Mesenteric fat pad (tissue), 1 donor: ENCODE measurements around the gene BPIFB2. TPM values are rescaled to one million over a fixed set of nuclear protein-coding genes. Genes with fewer than 3 reads are reported as not detected.
"Not testable (repeated sequence)": the region's sequence is repeated elsewhere in the genome, so short reads cannot be mapped to it uniquely, and the experiment has no call there.

ENCODE experiments used
- DNase-seq: peaks from one replicate; pipeline ENCODE4 v3.0.0-alpha.2; 2020; ENCODE audit warnings: low spot score
- total RNA-seq: library from RNA; stranded (reverse); fragmentation: NEBNext Ultra II Directional; extraction: Animal tissue kit (Norgen Biotek cat#: 25700); gene quantifications from one replicate; pipeline ENCODE4 v1.2.1, GENCODE V29; 2021
- donor health status: DM: yes; HTN: yes; CAD: no.

Gene BPIFB2
- total RNA-seq, 1 donor from 2014 or later, result not detected

DNA sequence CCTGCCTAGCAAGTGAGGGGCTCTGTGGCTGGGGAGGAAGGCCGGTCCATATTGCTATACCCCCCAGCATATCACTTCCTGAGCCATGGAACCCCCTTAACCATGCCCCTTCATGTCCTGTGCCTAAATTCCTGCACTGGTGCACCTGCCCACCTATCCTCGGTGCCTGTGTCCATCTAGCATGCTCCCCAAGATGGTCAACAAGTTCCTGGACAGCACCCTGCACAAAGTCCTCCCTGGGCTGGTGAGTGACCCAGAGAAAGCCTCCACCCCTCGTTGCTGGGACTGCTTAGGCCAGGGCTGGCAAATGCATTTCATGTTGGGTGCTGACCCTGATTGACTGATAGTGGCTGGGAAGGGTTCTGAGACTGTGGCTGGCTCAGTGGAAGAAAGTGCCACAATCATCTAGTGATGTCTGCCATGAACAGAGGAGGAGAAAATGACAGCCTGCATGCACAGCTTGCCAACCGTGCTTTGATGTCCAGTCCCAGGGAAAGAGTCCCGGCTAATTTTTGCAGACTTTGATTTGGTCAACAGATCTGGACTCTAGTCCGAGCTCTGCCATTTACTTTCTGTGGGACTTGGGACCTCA is 27.5 kb downstream of the BPIFB2 start:
- DNase-seq, result no peak

DNA sequence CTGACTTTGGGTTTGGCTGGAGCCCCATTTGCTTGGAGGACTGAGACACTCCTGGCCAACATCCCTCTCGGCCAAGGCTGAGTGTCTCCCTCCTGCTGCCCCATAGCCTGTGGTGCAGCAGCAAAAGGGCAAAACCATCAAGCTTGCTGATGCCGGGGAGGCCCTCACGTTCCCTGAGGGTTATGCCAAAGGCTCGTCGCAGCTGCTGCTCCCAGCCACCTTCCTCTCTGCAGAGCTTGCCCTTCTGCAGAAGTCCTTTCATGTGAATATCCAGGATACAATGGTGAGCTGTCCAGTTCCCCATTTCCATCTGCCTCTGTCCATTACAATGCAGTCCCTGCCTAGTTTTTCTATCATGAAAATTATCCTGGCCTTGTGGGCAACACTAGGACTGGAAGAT is 30.0 kb downstream of the BPIFB2 start:
- no peak for DNase-seq

DNA sequence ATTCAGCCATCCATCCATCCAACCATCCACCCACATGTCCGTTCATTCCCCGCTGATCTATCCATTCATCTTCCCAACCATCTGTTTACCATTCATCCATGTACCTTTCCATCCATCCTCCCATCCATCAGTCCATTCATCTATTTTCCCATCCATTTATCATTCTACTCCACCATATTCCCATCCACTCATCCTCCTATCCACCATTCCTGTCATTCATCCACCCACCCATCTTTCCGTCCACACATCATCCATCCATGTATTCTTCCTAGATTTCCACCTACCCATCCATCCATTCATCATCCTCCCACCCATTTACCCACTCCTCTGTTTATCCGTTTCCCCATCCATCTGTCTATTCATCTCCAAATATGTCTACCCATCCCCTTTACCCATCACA is 30.7 kb downstream of the BPIFB2 start:
- no peak for DNase-seq

DNA sequence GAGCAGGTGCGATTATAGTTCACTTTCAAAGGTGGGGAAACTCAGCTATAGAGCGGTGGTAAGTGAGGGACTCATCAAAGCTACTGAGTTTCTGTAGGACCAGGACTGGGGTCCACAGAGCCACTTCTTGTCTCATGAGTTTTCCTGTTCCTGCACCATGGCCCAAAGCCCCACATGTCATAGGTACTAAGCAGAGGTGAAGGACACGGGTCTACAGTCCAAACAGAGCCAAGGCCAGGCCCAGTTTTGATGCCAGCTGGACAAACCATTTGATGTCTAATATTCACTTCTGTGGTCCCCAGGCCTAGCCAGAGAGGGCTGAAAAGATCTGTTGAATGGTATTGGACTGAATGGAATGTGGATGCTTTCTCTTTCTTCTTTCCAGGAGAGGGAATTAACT is 34.9 kb downstream of the BPIFB2 start:
- no peak for DNase-seq

DNA sequence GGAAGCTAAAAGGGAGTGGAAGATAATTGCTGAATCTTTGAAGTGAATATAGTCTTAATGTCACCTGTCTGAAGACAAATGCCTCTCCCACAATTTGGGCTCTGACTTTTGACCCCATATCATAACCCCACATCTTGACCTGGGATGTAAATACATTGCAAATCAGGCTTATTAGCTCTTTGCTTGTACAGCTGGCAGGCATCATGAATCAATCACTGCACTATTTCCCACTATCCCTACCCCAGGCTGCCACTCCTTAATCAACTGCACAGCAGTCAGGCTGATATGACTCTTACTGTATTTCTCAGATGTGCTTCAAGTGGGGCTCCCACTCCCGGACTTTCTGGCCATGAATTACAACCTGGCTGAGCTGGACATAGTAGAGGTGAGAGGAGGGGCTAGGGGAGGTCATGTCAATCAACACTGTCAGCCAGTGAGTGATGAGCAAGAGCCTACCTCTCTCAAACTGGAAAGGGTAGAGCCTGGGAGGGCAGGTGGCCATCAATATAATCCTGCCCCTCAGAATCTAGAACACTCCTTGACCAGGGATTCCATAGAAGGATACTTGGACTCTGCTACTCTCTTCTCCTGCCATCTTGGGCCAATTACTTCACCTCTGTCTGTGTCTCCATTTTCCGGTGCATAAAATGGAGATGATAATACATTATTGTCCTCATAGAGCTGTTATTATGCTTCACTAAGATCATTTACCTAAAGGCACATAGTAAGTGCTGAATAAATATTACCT is 35.7 kb downstream of the BPIFB2 start:
- DNase-seq, result no peak

DNA sequence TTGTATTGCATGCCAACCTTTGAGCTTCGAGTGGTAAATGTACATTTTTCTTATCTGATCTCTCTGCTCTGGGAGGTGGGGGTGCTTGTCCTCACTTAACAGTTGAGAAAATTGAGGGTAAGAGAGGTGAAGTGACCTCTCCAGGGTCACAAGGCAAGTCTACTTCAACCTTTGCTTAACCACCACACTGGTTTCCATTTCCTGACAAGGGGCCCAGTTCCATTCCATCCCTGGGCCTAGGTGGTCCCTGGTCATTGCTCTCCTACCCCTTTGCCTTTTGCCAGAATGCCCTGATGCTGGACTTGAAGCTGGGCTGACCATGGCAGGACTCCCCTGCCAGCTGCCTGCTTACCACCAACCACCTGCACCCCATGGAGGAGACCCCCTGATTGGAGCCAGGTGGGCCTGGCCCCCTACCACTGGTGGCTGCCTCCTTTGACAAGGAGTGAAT is 36.3 kb downstream of the BPIFB2 start:
- no peak for DNase-seq

DNA sequence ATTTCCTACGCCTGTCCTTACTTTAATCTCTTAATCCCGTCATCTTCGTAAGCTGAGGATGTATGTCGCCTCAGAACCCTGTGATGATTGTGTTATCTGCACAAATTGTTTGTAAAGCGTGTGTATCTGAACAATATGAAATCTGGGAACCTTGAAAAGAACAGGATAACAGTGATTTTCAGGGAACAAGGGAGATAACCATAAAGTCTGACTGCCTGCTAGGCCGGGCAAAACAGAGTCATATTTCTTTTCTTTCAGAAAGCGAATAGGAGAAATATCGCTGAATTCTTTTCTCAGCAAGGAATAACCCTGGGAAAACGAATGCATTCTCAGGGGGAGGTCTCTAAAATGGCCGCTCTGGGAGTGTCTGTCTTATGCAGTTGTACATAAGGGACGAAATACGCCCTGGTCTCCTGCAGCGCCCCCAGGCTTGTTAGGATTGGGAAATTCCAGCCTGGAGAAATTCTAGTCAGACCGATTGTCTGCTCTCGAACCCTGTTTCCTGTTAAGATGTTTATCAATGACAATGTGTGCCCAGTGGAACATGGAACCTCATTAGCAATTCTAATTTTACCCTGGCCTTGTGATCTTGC is 37.7 kb downstream of the BPIFB2 start:
- DNase-seq, result not testable (repeated sequence)

DNA sequence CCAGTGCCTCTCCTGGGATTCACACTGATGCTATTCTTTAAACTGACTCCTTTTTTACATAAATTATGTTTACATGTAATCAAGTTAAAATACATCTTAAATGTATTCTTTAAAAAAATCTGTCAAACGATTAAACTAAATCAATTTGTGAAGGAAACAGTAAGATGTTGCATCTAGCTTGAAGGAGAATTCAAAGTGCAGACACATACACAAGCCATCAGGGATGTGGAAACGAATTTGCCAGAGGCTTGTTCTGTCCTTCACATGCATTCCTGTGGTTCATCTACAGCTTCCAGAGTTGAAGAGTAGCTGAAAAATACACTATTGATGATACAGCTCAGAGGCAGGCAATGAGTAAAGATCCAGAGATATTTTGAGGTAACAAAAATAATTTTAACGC is 38.9 kb downstream of the BPIFB2 start:
- no peak for DNase-seq

DNA sequence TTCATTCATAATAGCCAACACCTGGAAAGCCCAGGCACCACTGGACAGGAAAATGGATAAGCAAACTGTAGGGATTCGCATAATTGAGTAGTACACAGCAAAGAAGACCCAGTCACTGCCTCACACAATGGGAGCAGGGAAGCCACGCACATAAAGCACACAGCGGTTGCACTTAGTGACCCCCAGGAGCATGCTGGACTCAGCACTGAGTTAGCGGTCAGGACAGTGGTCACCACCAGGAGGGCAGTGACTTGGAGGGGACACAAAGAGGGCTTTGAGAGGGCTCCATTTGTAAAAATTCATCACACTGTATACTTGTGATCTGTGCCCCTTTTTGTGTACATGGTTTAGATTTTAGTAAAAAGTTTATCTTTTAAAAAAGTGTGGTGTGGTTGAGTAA is 43.8 kb downstream of the BPIFB2 start:
- DNase-seq, result no peak

DNA sequence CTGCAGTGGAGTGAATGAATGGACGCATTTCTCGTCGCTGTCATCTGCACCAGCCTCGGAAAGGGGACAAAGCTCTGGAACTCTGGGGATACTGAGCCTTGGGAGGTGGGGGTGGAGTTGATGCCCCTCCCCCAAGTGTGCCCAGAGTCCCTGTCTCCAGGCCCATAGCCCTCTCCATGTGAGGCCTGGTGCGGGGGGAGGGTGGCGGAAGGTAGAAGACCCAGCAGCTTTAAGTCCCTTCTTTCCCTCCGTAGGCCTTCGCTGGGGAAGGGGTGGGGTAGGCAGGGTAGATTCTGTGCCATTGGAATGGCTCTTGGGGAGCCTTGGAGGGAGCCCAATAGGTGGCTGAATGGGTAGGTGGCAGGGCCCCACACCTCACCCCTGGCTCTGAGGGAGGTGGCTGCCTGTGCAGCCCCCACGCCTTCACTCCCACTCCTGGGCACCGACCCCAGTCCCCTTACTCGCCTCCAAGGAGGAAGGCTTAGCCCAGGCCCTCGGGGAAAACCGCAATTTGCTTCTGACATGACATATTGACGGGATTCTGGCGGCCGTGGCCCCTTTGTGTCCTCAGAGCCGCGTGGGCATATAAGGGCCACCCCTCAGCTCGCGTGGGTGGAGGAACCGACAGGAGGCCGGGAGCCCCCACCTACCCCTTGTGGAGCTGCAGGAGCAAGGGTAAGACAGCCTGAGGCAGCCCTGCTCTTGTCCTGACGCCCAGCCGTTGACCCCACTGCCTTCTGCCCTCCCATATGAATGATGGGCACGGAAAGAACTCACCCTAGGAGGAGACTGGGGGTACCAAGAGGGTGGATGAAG is 46.0 kb downstream of the BPIFB2 start, which contains the start of gene BPIFB3:
Gene BPIFB3, plus strand, starts transcription at position 613 of the 816 bp plus-strand sequence. CDS start 1,533 bp downstream, outside the sequence.
- DNase-seq, result no peak

DNA sequence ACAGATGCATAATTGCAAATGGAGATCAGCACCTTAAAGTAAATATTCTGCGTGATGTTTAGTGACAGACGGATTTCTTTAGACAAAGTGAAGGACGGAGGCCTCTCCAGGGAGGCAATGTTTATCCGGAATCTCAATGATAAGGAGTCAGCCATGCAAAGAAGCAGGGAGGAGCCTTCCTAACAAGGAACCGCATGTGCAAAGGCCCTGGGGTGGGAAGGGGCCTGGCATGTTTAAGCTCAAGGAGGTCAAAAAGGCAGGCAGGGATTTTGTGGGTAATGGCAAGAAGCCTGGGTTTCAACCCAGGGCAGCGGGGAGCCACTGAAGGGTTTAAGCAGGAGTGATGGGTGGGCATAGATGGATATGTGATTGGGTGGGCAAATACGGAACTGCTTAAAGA is 46.9 kb downstream of the BPIFB2 start:
- DNase-seq, result no peak

DNA sequence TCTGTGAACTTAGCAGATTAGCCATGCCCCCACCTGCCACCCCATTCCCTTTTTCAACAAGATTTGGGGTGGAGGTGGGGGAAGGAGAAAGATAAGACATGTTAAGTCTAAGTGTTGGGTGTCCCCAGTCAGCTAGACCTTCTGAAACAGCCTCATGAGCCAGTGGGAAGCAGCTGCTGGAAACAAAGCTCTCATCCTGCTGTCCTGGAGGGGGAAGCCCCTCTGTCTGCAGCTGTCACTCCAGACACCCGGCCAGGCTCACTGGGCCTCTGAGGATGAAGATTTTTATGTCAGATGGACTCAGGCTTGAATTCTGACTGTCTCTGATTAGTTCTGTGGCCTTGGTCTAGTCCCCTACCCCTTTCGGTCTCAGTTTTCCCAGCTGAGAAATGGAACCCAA is 47.3 kb downstream of the BPIFB2 start:
- no peak for DNase-seq

DNA sequence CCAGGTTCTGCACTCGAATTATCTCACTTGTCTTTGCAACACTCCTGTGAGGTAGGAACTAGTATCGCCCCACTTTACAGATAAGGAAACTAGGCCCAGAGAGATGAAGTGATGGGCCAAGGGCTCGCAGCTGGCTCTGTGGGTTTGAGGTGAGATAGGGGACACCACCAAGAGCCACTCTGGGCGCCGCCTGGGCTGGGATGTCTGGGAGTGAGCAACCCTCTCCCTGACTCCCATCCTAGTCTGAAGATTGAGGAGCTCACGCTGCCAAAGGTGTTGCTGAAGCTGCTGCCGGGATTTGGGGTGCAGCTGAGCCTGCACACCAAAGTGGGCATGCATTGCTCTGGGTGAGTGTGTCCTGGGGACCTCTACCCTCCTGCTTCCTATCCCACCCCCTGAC is 51.6 kb downstream of the BPIFB2 start:
- no peak for DNase-seq

DNA sequence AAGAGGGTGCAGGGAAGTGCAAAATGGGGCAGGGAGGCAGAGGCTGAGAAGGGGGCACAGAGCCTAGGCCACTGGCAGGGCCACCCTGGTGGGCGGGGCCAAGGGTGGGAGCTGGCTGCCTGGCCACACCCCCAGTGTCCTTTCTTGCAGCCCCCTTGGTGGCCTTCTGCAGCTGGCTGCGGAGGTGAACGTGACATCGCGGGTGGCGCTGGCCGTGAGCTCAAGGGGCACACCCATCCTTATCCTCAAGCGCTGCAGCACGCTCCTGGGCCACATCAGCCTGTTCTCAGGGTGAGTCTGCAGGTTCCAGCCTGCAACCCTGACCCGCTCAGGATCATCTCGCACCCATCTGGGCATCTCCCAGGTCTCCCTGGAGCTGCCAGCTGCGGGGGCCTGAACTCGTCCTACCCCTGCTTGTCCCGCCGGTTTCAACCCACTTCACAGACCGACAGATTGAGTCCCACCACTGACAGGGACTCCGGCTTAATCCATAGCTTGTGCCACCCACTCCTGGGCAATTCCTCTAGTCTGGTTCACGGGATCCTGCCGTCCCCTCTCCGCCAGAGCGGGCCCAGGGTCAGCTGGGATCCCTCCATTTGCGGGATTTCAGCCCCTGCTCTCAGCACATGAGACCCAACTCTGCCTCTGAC is 52.4 kb downstream of the BPIFB2 start:
- no peak for DNase-seq

DNA sequence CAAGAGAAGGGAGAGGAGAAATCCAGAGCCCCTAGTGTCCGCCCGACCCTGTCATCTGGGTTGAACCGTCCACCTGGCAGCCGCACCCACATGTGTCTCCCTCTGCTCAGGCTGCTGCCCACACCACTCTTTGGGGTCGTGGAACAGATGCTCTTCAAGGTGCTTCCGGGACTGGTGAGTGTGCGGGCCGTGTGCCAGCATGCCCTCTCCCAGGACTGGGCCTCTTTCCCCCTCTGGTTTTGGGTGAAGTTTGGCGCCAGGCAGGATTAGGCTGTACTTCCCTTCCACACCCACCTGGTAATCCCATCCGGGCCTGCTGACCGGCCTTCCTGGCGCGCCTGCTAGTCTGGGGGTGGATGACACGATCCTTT is 54.1 kb downstream of the BPIFB2 start:
- no peak for DNase-seq

DNA sequence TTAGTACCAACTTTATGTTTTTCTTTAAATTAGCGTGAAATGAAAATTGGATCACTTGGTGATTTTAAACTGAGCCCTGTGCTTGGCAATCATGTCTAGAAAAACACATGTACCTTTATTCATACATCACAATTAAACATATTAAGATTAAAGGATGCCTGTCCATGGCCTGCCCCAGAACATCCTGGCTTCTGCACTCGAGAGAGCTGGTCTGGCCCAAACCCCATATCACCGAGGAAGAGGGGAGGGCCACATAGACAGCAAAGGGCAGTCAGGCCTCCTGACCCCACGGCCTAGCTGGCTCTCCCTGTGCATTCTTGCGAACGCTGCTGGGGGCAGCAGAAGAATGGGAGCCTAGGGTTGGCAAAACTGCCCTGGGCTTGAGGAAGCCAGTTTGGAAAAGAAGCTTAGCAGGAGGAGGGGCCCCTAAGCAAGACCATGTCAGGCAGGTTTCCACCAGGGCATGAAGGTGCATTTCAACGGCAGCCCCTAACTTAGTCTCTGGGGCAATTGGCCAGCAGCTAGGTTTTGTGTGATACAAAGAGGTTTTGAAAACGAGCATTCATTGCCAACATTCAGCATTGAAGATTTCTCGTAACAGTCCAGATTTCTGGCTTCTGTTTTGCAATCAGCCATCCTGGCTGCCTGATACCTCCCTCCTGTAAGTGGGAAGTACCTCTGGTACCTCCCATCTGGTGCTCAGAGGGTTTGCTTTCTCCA is 54.8 kb downstream of the BPIFB2 start:
- DNase-seq, result no peak

DNA sequence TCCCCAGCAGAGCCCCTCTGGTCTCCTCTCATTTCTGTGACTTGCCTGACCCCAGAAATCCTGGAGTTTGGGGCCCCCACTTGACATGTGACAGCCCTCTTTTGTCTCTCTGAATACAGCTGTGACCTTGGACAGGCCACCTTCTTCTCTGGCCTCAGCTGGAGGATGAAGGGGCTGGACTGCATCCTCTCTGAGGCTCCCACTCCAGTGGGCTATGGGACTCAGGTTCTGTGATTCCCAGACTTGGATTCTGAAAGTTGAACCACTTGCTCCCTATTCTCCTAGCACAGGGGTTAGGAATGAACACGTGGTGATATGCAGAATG is 55.3 kb downstream of the BPIFB2 start:
- DNase-seq, result no peak

DNA sequence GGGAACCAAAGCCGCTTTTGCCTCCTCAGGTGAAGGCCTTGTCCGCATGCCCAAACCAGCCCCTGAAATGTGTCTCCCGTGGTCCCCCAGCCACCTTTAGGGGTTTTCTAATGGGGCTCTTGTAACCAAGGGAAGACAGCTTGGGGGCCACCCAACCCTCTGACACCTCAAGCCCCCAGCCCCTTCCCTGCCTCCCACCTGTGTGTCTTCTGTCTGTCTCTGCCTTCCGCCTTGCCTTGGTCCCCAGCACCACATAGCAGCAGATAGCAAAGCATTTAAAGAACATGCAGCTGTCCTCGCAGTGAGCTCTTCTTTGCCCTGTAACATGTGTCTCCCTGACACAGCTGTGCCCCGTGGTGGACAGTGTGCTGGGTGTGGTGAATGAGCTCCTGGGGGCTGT is 55.8 kb downstream of the BPIFB2 start:
- DNase-seq, result no peak

DNA sequence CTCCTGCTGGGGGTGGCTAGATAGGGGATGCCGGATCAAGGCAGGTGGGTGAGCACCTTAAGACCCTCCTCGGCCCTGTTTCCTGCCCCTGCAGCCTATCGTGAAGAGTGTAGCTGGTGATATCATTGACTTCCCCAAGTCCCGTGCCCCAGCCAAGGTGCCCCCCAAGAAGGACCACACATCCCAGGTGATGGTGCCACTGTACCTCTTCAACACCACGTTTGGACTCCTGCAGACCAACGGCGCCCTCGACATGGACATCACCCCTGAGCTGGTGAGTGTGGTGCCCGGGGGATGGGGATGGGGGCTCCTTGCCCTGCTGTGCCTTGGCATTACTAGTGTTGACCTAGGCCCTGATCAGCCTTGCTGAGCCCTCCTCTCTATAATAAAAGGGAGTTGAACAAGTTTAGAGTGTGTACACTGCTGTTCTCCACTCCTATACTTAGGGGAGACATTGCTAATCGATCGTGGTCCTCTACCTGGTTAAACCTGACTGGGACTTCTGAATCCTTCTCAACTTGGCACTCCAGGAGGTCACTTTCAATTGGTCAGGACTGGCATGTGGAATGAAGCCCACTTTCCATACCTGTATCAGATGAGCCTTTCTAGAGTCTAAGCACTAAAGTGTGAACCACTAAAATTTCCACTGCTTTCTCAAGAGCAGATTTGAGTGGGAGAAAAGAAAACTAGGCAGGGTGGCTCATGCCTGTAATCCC is 57.2 kb downstream of the BPIFB2 start:
- no peak for DNase-seq

DNA sequence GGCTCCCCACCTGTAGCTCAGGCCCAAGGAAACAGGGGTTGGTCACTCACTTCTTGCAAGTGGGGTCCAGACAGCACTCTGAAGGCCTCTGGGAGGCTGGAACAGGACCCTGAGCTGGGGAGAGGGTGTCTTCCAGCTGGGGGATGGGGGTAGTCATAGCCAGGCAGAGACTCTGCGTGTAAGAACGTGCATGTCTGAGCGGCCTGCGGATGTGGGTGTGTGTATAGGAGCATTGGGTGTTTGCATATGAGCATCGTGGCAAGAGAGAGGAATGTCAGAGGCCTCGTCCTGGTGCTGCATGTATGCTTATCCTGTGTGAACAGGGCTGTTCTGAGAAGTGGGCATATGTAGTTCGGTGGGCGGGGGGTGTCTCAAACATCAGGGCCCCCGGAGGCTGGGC is 58.3 kb downstream of the BPIFB2 start:
- no peak for DNase-seq
